Uterus (tissue), 2 donors: Measurements from ENCODE around the gene THBS2.

Experiments
- CTCF ChIP-seq, 4 experiments: fragments of 200-600 bp in 2 of 4; fragments of 450-650 bp in 2 of 4; sonication (generic) in 2 of 4; IDR thresholded peaks; one replicate each; pipeline ENCODE4 v1.5.1; 2016 to 2019; ENCODE audit warnings: antibody characterized with exemption in 4 of 4, mild to moderate bottlenecking in 2 of 4, moderate library complexity in 1 of 4
- POLR2A ChIP-seq, 2 donors: fragments of 450-650 bp; IDR thresholded peaks; one replicate each; pipeline ENCODE4 v1.6.1; 2016; ENCODE audit warnings: antibody characterized with exemption in 2 of 2, mild to moderate bottlenecking in 1 of 2, moderate library complexity in 1 of 2

- TF ChIP-seq CTCF (IDR thresholded peaks at IDR 0.05) = no peak
- no peak for TF ChIP-seq POLR2A (IDR thresholded peaks at IDR 0.05)
Observed at GRCh38 chr6:169184419-169184818, 69.2 kb downstream of the THBS2 start.
